ENCODE measurements around the gene ZMYND8. TPM values are rescaled to one million over a fixed set of nuclear protein-coding genes. Genes with fewer than 3 reads are reported as not detected.
"Not testable (repeated sequence)": the region's sequence is repeated elsewhere in the genome, so short reads cannot be mapped to it uniquely, and the experiment has no call there.

The ZMYND8 gene
- total and polyA plus RNA-seq, 2 donors: 14.8 to 28.5 TPM

- H3K27me3 ChIP-seq (ENCODE audit: control insufficient read depth in 2 of 2, insufficient read depth in 1 of 2, low read length in 1 of 2): no peaks in the 10 kb centered on the region
- DNase-seq (ENCODE audit: low read depth in 6 of 9, low spot score in 9 of 9): no peak
- no peak overlapping the region for H3K27ac ChIP-seq (ENCODE audit: low read depth in 1 of 2, low read length in 1 of 2)
- no peaks in the 10 kb centered on the region for H3K36me3 ChIP-seq (ENCODE audit: control insufficient read depth in 2 of 2, insufficient read depth in 2 of 2, low read length in 1 of 2)
- no peaks in the 10 kb centered on the region for H3K4me1 ChIP-seq (ENCODE audit: control insufficient read depth in 2 of 2, insufficient read depth in 2 of 2, low read length in 2 of 2)
- 89% methylated on average over 7 of the region's 7 CpGs for WGBS
- no peaks in the 10 kb centered on the region for H3K9me3 ChIP-seq (ENCODE audit: control insufficient read depth in 2 of 2, insufficient read depth in 1 of 2, low read length in 1 of 2)
- H3K4me3 ChIP-seq (ENCODE audit: low read length in 2 of 2): no peak overlapping the region
Observed at GRCh38 chr20:47392015-47392720, 35.7 kb upstream of the ZMYND8 start.

DNA sequence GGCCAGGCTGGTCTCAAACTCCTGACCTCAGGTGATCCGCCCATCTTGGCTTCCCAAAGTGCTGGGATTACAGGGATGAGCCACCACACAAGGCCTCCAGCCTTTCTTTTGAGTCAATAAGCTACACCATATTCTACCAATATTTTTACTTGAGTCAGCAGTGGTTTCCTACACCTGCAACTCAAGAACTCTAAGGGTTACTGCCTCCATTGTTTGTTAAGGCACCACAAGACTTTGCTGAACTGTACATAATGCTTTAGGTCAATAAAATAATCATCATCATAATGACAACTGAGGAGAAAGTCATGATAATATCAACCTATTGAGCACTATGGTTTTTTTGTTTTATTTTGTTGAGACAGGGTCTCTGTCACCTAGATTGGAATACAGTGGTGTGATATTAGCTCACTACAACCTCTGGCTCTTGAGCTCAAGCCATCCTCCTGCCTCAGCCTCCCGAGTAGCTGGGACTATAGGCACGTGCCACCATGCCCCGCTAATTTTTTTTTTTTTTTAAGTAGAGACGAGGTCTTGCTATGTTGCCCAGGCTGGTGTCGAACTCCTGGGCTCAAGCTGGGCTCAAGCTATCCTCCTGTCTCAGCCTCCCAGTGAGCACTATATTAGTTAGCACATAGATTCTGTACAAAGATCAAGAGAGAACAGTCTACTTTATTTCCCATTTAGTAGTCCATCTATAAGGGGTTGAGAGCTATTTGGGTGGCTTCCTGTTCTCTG is 34.9 kb upstream of the ZMYND8 start:
- no peaks in the 10 kb centered on the region for H3K9me3 ChIP-seq (ENCODE audit: control insufficient read depth in 2 of 2, insufficient read depth in 1 of 2, low read length in 1 of 2)
- 95% methylated on average over 6 of the region's 6 CpGs for WGBS

DNA sequence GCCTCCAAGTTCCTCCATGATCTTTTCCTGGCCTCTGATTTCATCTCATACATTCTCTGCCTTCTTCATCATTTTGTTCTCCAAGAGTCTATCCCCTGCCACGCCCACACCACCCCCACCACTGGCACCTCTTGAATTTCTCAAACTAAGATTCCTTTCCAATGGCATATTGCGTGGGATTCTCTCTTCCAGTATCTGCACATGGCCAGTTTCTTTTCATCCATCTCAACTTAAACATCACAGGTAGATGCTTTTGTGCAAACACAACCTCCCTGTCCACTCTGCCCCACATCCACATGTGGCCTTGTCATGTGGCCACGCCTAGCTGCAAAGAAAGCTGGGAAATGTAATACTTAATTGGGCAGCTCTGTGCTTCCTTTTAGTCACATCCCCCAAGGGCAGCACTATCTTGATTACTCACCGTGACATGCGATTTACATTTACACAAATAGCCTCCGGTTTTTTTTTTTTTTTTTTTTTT is 33.4 kb upstream of the ZMYND8 start:
- no peaks in the 10 kb centered on the region for H3K9me3 ChIP-seq (ENCODE audit: control insufficient read depth in 2 of 2, insufficient read depth in 1 of 2, low read length in 1 of 2)
- H3K27me3 ChIP-seq (ENCODE audit: control insufficient read depth in 2 of 2, insufficient read depth in 1 of 2, low read length in 1 of 2): no peaks in the 10 kb centered on the region
- no peaks in the 10 kb centered on the region for H3K4me1 ChIP-seq (ENCODE audit: control insufficient read depth in 2 of 2, insufficient read depth in 2 of 2, low read length in 2 of 2)
- no peaks in the 10 kb centered on the region for H3K36me3 ChIP-seq (ENCODE audit: control insufficient read depth in 2 of 2, insufficient read depth in 2 of 2, low read length in 1 of 2)
- H3K4me3 ChIP-seq (ENCODE audit: low read length in 2 of 2): no peak overlapping the region
- no peak overlapping the region for H3K27ac ChIP-seq (ENCODE audit: low read depth in 1 of 2, low read length in 1 of 2)
- no peak for DNase-seq (ENCODE audit: low read depth in 6 of 9, low spot score in 9 of 9)
- 93% methylated on average over 6 of the region's 6 CpGs for WGBS

More for the DNA sequence above, 34.9 kb upstream of the ZMYND8 start:
- H3K27me3 ChIP-seq (ENCODE audit: control insufficient read depth in 2 of 2, insufficient read depth in 1 of 2, low read length in 1 of 2): no peaks in the 10 kb centered on the region
- H3K4me3 ChIP-seq (ENCODE audit: low read length in 2 of 2): no peak overlapping the region
- DNase-seq (ENCODE audit: low read depth in 6 of 9, low spot score in 9 of 9): no peak
- H3K27ac ChIP-seq (ENCODE audit: low read depth in 1 of 2, low read length in 1 of 2): no peak overlapping the region
- H3K4me1 ChIP-seq (ENCODE audit: control insufficient read depth in 2 of 2, insufficient read depth in 2 of 2, low read length in 2 of 2): no peaks in the 10 kb centered on the region
- H3K36me3 ChIP-seq (ENCODE audit: control insufficient read depth in 2 of 2, insufficient read depth in 2 of 2, low read length in 1 of 2): no peaks in the 10 kb centered on the region

DNA sequence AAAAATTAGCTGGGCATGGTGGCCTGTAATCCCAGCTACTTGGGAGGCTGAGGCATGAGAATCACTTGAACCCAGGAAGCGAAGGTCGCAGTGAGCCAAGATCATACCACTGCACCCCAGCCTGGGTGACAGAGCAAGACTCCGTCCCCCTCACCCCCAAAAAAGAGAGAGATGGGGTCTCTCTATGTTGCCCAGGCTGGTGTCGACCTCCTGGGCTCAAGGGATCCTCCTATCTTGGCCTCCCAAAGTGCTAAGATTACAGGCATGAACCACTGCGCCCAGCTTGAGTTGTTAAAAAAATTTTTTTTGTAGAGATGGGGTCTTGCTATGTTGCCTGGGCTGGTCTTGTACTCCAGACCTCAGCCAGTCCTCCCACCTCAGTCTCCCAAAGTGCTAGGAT is 29.5 kb upstream of the ZMYND8 start:
- not testable (repeated sequence) for H3K4me1 ChIP-seq (ENCODE audit: control insufficient read depth in 2 of 2, insufficient read depth in 2 of 2, low read length in 2 of 2); H3K27me3 ChIP-seq (ENCODE audit: control insufficient read depth in 2 of 2, insufficient read depth in 1 of 2, low read length in 1 of 2)
- 94% methylated on average over 5 of the region's 5 CpGs for WGBS

DNA sequence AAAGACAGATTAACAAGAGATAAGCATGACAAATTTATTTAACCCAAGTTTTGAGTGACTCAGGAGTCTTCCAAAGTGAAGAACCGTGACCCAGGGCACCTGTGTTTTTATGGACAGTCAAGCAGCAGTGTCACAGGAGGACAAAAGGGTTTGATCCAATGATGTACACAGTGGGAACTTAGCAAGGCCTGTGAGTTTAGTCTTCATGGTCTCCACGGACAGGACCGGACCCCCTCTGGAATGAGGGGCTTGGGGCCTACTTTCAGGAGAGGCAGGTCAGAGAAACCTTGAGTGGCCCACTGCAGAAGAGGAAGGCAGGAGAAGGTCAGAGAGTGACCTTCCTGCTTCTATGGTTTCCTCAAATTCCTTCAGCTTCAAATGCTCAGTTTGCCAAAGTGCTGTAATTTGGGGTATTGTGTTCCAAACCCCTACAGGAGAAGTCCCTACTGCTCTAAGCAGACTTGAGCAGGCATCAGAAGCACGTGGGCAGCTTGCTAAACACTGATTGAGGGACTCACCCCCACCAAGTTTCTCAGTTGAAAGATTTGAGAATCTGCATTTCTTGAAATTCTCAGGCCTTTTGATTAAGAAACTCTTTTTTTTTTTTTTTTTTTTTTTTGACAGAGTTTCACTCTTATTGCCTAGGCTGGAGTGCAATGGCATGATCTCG is 26.4 kb upstream of the ZMYND8 start:
- Histone ChIP-seq H3K9me3 (ENCODE audit: control insufficient read depth in 2 of 2, insufficient read depth in 1 of 2, low read length in 1 of 2) (no peaks in the 10 kb centered on the region), H3K4me3 (ENCODE audit: low read length in 2 of 2) (no peak overlapping the region), H3K27me3 (ENCODE audit: control insufficient read depth in 2 of 2, insufficient read depth in 1 of 2, low read length in 1 of 2) (no peaks in the 10 kb centered on the region), H3K4me1 (ENCODE audit: control insufficient read depth in 2 of 2, insufficient read depth in 2 of 2, low read length in 2 of 2) (no peaks in the 10 kb centered on the region), H3K27ac (ENCODE audit: low read depth in 1 of 2, low read length in 1 of 2) (no peak overlapping the region), H3K36me3 (ENCODE audit: control insufficient read depth in 2 of 2, insufficient read depth in 2 of 2, low read length in 1 of 2) (no peaks in the 10 kb centered on the region)
- no peak for DNase-seq (ENCODE audit: low read depth in 6 of 9, low spot score in 9 of 9)
- WGBS: 97% methylated on average over 5 of the region's 5 CpGs

More for the DNA sequence above, 29.5 kb upstream of the ZMYND8 start:
- H3K9me3 ChIP-seq (ENCODE audit: control insufficient read depth in 2 of 2, insufficient read depth in 1 of 2, low read length in 1 of 2); DNase-seq (ENCODE audit: low read depth in 6 of 9, low spot score in 9 of 9); H3K36me3 ChIP-seq (ENCODE audit: control insufficient read depth in 2 of 2, insufficient read depth in 2 of 2, low read length in 1 of 2); H3K27ac ChIP-seq (ENCODE audit: low read depth in 1 of 2, low read length in 1 of 2); H3K4me3 ChIP-seq (ENCODE audit: low read length in 2 of 2): not testable (repeated sequence)

DNA sequence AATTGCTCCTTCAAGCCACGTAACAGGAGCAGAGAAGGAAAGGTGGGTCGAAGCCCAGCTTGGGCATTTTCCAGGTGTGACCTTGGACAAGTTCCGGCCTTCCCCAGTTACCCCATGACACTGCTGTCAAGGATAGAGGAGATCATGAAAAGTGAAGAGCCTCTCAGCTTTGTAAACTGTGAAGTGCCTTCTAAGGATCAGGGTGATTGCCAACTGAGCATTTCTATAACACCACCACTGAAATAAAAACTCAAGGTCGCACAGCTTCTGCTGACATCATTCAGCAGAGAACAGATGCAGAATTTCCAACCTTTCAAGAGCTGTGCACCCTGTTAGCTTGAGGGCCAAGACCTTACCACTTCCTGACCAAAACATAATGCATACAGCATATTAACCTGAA is 24.0 kb upstream of the ZMYND8 start:
- Histone ChIP-seq H3K36me3 (ENCODE audit: control insufficient read depth in 2 of 2, insufficient read depth in 2 of 2, low read length in 1 of 2) (no peaks in the 10 kb centered on the region), H3K27ac (ENCODE audit: low read depth in 1 of 2, low read length in 1 of 2) (no peak overlapping the region), H3K27me3 (ENCODE audit: control insufficient read depth in 2 of 2, insufficient read depth in 1 of 2, low read length in 1 of 2) (no peaks in the 10 kb centered on the region), H3K9me3 (ENCODE audit: control insufficient read depth in 2 of 2, insufficient read depth in 1 of 2, low read length in 1 of 2) (no peaks in the 10 kb centered on the region), H3K4me3 (ENCODE audit: low read length in 2 of 2) (no peak overlapping the region), H3K4me1 (ENCODE audit: control insufficient read depth in 2 of 2, insufficient read depth in 2 of 2, low read length in 2 of 2) (no peaks in the 10 kb centered on the region)
- WGBS: 86% methylated on average over 4 of the region's 4 CpGs
- DNase-seq (ENCODE audit: low read depth in 6 of 9, low spot score in 9 of 9): no peak

DNA sequence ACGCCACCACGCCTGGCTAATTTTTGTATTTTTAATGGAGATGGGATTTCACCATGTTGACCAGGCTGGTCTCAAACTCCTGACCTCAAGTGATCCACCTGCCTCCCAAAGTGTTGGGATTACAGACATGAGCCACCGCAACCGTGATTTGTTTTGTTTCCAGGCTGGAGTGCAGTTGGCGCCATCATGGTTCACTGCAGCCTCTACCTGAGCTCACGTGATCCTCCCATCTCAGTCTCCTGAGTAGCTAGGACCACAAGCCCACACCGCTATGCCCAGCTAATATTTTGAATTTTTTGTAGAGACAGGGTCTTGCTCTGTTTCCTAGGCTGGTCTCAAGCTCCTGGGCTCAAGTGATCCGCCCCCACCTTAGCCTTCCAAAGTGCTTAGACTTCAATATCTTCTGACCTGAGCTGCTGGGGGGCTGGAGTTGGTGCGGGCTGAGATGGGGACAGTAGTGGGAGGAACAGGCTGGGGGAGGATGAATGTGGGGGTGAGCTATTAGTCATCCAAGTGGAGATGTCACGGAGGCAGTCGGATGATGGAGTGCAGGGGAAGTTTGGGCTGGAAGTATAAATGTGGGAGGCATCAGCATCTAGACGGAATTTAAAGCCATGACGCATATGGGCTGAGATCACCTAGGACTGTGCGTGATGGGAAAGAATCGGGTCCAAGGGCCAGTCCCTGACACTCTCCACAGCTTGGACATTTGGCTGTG is 23.1 kb upstream of the ZMYND8 start:
- DNase-seq (ENCODE audit: low read depth in 6 of 9, low spot score in 9 of 9): no peak
- no peak overlapping the region for H3K4me3 ChIP-seq (ENCODE audit: low read length in 2 of 2)
- no peaks in the 10 kb centered on the region for H3K4me1 ChIP-seq (ENCODE audit: control insufficient read depth in 2 of 2, insufficient read depth in 2 of 2, low read length in 2 of 2)
- H3K27ac ChIP-seq (ENCODE audit: low read depth in 1 of 2, low read length in 1 of 2): no peak overlapping the region
- 98% methylated on average over 15 of the region's 15 CpGs for WGBS
- H3K36me3 ChIP-seq (ENCODE audit: control insufficient read depth in 2 of 2, insufficient read depth in 2 of 2, low read length in 1 of 2): no peaks in the 10 kb centered on the region
- H3K27me3 ChIP-seq (ENCODE audit: control insufficient read depth in 2 of 2, insufficient read depth in 1 of 2, low read length in 1 of 2): no peaks in the 10 kb centered on the region
- no peaks in the 10 kb centered on the region for H3K9me3 ChIP-seq (ENCODE audit: control insufficient read depth in 2 of 2, insufficient read depth in 1 of 2, low read length in 1 of 2)

DNA sequence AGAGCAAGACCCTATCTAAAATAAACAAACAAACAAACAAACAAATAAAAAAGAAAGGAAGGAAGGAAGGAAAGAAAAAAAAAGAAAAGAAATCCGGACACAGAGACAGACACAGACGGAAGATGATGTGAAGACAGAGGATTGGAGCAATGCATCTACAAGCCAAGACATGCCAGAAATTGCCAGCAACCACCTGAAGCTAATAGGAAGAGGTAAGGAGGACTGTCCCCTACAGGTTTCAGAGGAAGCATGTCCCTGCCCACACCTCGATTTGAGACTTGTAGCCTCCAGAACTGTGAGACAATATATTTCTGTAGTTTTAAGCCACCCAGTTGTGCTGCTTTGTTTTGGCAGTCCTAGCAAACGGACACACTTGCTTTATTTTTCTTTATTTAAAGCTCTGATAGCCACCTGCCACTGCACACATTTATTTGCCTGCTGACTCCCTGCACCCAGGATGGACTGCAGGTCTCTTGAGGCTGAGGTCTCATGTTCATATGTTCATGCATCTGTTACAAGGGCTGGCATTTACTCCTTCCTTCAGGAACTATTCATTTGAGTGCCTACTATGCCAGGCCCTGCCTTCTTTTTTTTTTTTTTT is 20.7 kb upstream of the ZMYND8 start:
- no peak overlapping the region for H3K27ac ChIP-seq (ENCODE audit: low read depth in 1 of 2, low read length in 1 of 2)

More for the DNA sequence above, 20.7 kb upstream of the ZMYND8 start:
- Histone ChIP-seq H3K9me3 (ENCODE audit: control insufficient read depth in 2 of 2, insufficient read depth in 1 of 2, low read length in 1 of 2) (no peaks in the 10 kb centered on the region), H3K36me3 (ENCODE audit: control insufficient read depth in 2 of 2, insufficient read depth in 2 of 2, low read length in 1 of 2) (no peaks in the 10 kb centered on the region), H3K27me3 (ENCODE audit: control insufficient read depth in 2 of 2, insufficient read depth in 1 of 2, low read length in 1 of 2) (no peaks in the 10 kb centered on the region), H3K4me1 (ENCODE audit: control insufficient read depth in 2 of 2, insufficient read depth in 2 of 2, low read length in 2 of 2) (no peaks in the 10 kb centered on the region), H3K4me3 (ENCODE audit: low read length in 2 of 2) (no peak overlapping the region)
- WGBS: 76% methylated on average over 4 of the region's 4 CpGs
- DNase-seq (ENCODE audit: low read depth in 6 of 9, low spot score in 9 of 9): no peak
